ENCODE data around the gene NCBP2L. TPM values are rescaled to one million over a fixed set of nuclear protein-coding genes. Genes with fewer than 3 reads are reported as not detected.
A peak's percentile ranks its signal among the peaks of the same experiment; 100 is the strongest.

NCBP2L gene
- total RNA-seq, 1 donor from 2014 or later = not detected

GRCh38 chrX:107750263-107750662 lies 27.3 kb upstream of the NCBP2L start:
- ATAC-seq = no peak
- DNase-seq (ENCODE audit: low spot score) = no peak
- intact Hi-C loops (cut with DNase I) = no loop called here

- no peak for DNase-seq (ENCODE audit: low spot score)
- intact Hi-C loops (cut with DNase I) = no loop called here
- ATAC-seq = peak; percentile 67
Measured at GRCh38 chrX:107750861-107751445, 26.6 kb upstream of the NCBP2L start.

GRCh38 chrX:107752043-107752442 lies 25.5 kb upstream of the NCBP2L start:
- ATAC-seq (peak; percentile 42), DNase-seq (ENCODE audit: low spot score) (no peak)
- intact Hi-C loops (cut with DNase I) = no loop called here

GRCh38 chrX:107752714-107753113 lies 24.8 kb upstream of the NCBP2L start:
- no peak for ATAC-seq
- DNase-seq (ENCODE audit: low spot score) = no peak
- intact Hi-C loops (cut with DNase I) = no loop called here

GRCh38 chrX:107753187-107753586 lies 24.3 kb upstream of the NCBP2L start:
- intact Hi-C loops (cut with DNase I) = no loop called here
- no peak for ATAC-seq
- DNase-seq (ENCODE audit: low spot score) = no peak

- intact Hi-C loops (cut with DNase I) = no loop called here
- ATAC-seq = no peak
- no peak for DNase-seq (ENCODE audit: low spot score)
Measured at GRCh38 chrX:107755721-107756120, 21.8 kb upstream of the NCBP2L start.

- intact Hi-C loops (cut with DNase I) = no loop called here
- no peak for DNase-seq (ENCODE audit: low spot score)
- no peak for ATAC-seq
Measured at GRCh38 chrX:107758231-107758766, 19.2 kb upstream of the NCBP2L start.

GRCh38 chrX:107760304-107761077 lies 17.0 kb upstream of the NCBP2L start:
- intact Hi-C loops (cut with DNase I) = no loop called here
- DNase-seq (ENCODE audit: low spot score) (no peak), ATAC-seq (no peak)

- ATAC-seq (no peak), DNase-seq (ENCODE audit: low spot score) (no peak)
- intact Hi-C loops (cut with DNase I) = no loop called here
Measured at GRCh38 chrX:107763647-107764046, 13.9 kb upstream of the NCBP2L start.

- no peak for ATAC-seq
- no peak for DNase-seq (ENCODE audit: low spot score)
- intact Hi-C loops (cut with DNase I) = no loop called here
Measured at GRCh38 chrX:107764845-107765608, 12.5 kb upstream of the NCBP2L start.

GRCh38 chrX:107766470-107767150 lies 10.9 kb upstream of the NCBP2L start:
- intact Hi-C loops (cut with DNase I) = no loop called here
- ATAC-seq = peak; percentile 93
- peak; percentile 69 for DNase-seq (ENCODE audit: low spot score)

GRCh38 chrX:107768051-107768450 lies 9.5 kb upstream of the NCBP2L start:
- no peak for ATAC-seq
- intact Hi-C loops (cut with DNase I) = no loop called here
- no peak for DNase-seq (ENCODE audit: low spot score)

- intact Hi-C loops (cut with DNase I) = no loop called here
- ATAC-seq (no peak), DNase-seq (ENCODE audit: low spot score) (no peak)
Measured at GRCh38 chrX:107769581-107770317, 7.8 kb upstream of the NCBP2L start.

- DNase-seq (ENCODE audit: low spot score) = no peak
- ATAC-seq = no peak
- intact Hi-C loops (cut with DNase I) = no loop called here
Measured at GRCh38 chrX:107773206-107773605, 4.3 kb upstream of the NCBP2L start.

GRCh38 chrX:107773906-107774435 lies 3.6 kb upstream of the NCBP2L start:
- intact Hi-C loops (cut with DNase I) = no loop called here
- ATAC-seq (no peak), DNase-seq (ENCODE audit: low spot score) (no peak)

- DNase-seq (ENCODE audit: low spot score) (no peak), ATAC-seq (peak; percentile 6)
- intact Hi-C loops (cut with DNase I) = loop anchor here (5.0 kb wide), 1 partner anchor 108 kb away; no protein-coding TSS in a partner anchor
Measured at GRCh38 chrX:107775000-107775733, 2.4 kb upstream of the NCBP2L start.

- intact Hi-C loops (cut with DNase I) = loop anchor here (5.0 kb wide), 1 partner anchor 109 kb away; no protein-coding TSS in a partner anchor
- DNase-seq (ENCODE audit: low spot score) = peak; percentile 82
- peak; percentile 92 for ATAC-seq
Measured at GRCh38 chrX:107775734-107776511, 1.6 kb upstream of the NCBP2L start, which contains the start of gene TSC22D3. Gene TSC22D3, minus strand, starts transcription at chrX:107775787. Its CDS starts 368 bp downstream, at chrX:107775419.

Data from sciatic nerve (tissue), 2 donors.